ENCODE results near the gene IDH2. TPM values are rescaled to one million over a fixed set of nuclear protein-coding genes. Genes with fewer than 3 reads are reported as not detected.

IDH2 gene
- total and polyA plus RNA-seq, 2 donors (not counting 3 experiments of a cell fraction or from before 2014, with no cell fraction given), result 123 to 127 TPM

DNA sequence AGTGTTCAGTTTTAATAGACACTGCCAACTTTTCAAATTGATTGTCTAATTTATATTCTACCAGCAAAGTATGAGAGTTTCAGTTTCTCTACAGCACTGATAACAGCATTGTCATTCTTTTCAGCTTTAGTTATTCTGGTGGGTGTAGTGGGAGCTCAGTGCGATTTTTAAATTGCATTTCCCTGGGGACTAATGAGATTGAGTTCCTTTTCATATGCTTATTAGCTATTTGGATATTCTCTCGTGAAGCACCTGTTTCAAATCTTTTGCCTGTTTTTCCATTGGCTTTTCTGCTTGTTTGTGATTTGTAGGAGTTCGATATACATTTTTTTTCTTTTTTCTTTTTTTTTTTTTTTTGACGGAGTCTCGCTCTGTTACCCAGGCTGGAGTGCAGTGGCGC is 18.8 kb upstream of the IDH2 start:
- Histone ChIP-seq H3K4me3 (replicated peaks in 1 of 3; ENCODE audit: insufficient read depth in 1 of 3, low read depth in 1 of 3, low read length in 3 of 3) (no peak overlapping the region), H3K9me3 (replicated peaks; ENCODE audit: control insufficient read depth, insufficient read depth, low read length) (no peaks in the 10 kb centered on the region), H3K9me1 (replicated peaks; ENCODE audit: control insufficient read depth, extremely low read depth, insufficient read depth, low read length) (no peaks in the 10 kb centered on the region), H3K36me3 (ENCODE audit: control insufficient read depth in 2 of 2, extremely low read depth in 1 of 2, insufficient read depth in 2 of 2, low read length in 2 of 2) (no peaks in the 10 kb centered on the region), H3K27ac (ENCODE audit: insufficient read depth, low read depth, low read length) (no peak overlapping the region), H3K4me2 (ENCODE audit: insufficient read depth, low read length) (no peak overlapping the region), H3K27me3 (ENCODE audit: control insufficient read depth in 2 of 2, insufficient read depth in 2 of 2, low read length in 2 of 2) (peaks cover 2 to 4% of the 10 kb centered on the region in 2 experiments), H3K4me1 (ENCODE audit: control insufficient read depth, extremely low read depth, insufficient read depth, low read length) (no peaks in the 10 kb centered on the region), H2AFZ (ENCODE audit: low read depth, low read length) (no peak overlapping the region), H4K20me1 (replicated peaks; ENCODE audit: control insufficient read depth, extremely low read depth, insufficient read depth, low read length) (no peaks in the 10 kb centered on the region), H3K79me2 (ENCODE audit: control insufficient read depth, insufficient read depth, low read length) (no peaks in the 10 kb centered on the region), H3K9ac (replicated peaks; ENCODE audit: extremely low read depth, insufficient read depth, low read length) (no peak overlapping the region)
- CTCF ChIA-PET, result interaction anchor here (1.0 to 1.4 kb wide), 2 partner anchors 13 to 20 kb away, joined by 3 to 4 read pairs; no protein-coding TSS in a partner anchor
- dilution Hi-C loops (cut with MboI; ENCODE audit: extremely low pct_ligation_motif_present, low sequenced_read_pairs), result no loop called here
- FAIRE-seq (no peak), DNase-seq (ENCODE audit: low read depth, low spot score) (no peak)
- TF ChIP-seq, protein P1, sequence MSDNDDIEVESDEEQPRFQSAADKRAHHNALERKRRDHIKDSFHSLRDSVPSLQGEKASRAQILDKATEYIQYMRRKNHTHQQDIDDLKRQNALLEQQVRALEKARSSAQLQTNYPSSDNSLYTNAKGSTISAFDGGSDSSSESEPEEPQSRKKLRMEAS (IDR thresholded peaks at IDR 0.05; ENCODE audit: insufficient read depth, insufficient read length), result no peak
- TF ChIP-seq EZH2 (IDR thresholded peaks at IDR 0.05; ENCODE audit: borderline replicate concordance, low read depth, low read length, severe bottlenecking) (no peak), FOS (IDR thresholded peaks at IDR 0.05; ENCODE audit: borderline replicate concordance, insufficient read depth, low read length) (no peak), MYC (IDR thresholded peaks at IDR 0.05; ENCODE audit: low read depth, low read length) (no peak), POLR2AphosphoS5 (IDR thresholded peaks at IDR 0.05; ENCODE audit: insufficient read depth, low read depth, low read length) (no peak), GATA2 (IDR thresholded peaks at IDR 0.05; ENCODE audit: insufficient read depth, insufficient read length, low read depth, low read length) (no peak), POLR2A (IDR thresholded peaks at IDR 0.05; ENCODE audit: low read depth, low read length) (no peak), JUN (IDR thresholded peaks at IDR 0.05; ENCODE audit: borderline replicate concordance, insufficient read depth, insufficient read length, low read depth) (no peak)
- TF ChIP-seq, protein P2, sequence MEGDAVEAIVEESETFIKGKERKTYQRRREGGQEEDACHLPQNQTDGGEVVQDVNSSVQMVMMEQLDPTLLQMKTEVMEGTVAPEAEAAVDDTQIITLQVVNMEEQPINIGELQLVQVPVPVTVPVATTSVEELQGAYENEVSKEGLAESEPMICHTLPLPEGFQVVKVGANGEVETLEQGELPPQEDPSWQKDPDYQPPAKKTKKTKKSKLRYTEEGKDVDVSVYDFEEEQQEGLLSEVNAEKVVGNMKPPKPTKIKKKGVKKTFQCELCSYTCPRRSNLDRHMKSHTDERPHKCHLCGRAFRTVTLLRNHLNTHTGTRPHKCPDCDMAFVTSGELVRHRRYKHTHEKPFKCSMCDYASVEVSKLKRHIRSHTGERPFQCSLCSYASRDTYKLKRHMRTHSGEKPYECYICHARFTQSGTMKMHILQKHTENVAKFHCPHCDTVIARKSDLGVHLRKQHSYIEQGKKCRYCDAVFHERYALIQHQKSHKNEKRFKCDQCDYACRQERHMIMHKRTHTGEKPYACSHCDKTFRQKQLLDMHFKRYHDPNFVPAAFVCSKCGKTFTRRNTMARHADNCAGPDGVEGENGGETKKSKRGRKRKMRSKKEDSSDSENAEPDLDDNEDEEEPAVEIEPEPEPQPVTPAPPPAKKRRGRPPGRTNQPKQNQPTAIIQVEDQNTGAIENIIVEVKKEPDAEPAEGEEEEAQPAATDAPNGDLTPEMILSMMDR (IDR thresholded peaks at IDR 0.05; ENCODE audit: extremely low read depth in 1 of 2, insufficient read depth in 1 of 2, low read depth in 1 of 2, low read length in 2 of 2), result no peak
- intact Hi-C loops (cut with micrococcal nuclease), result no loop called here
- POLR2A ChIA-PET, result no interaction called here
- BruUV-seq (replicated peaks), result no TSS peak

Data from endothelial cell of umbilical vein (primary cell).